HTR-8/SVneo (cell line): Measurements from ENCODE around the gene NDEL1.
"Not testable (repeated sequence)": the region's sequence is repeated elsewhere in the genome, so short reads cannot be mapped to it uniquely, and the experiment has no call there.

Experiments
- DNase-seq: peaks from one replicate; pipeline ENCODE4 v3.0.0; 2011; ENCODE audit warnings: low spot score, mixed read lengths; ENCODE audit not compliant: insufficient read length
- FAIRE-seq: peaks from 2 replicates; lab custom pipeline; 2011; peaks lifted over from hg19 to GRCh38; lab: Jason Lieb, UNC

NDEL1 gene, protein sequence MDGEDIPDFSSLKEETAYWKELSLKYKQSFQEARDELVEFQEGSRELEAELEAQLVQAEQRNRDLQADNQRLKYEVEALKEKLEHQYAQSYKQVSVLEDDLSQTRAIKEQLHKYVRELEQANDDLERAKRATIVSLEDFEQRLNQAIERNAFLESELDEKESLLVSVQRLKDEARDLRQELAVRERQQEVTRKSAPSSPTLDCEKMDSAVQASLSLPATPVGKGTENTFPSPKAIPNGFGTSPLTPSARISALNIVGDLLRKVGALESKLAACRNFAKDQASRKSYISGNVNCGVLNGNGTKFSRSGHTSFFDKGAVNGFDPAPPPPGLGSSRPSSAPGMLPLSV

DNA sequence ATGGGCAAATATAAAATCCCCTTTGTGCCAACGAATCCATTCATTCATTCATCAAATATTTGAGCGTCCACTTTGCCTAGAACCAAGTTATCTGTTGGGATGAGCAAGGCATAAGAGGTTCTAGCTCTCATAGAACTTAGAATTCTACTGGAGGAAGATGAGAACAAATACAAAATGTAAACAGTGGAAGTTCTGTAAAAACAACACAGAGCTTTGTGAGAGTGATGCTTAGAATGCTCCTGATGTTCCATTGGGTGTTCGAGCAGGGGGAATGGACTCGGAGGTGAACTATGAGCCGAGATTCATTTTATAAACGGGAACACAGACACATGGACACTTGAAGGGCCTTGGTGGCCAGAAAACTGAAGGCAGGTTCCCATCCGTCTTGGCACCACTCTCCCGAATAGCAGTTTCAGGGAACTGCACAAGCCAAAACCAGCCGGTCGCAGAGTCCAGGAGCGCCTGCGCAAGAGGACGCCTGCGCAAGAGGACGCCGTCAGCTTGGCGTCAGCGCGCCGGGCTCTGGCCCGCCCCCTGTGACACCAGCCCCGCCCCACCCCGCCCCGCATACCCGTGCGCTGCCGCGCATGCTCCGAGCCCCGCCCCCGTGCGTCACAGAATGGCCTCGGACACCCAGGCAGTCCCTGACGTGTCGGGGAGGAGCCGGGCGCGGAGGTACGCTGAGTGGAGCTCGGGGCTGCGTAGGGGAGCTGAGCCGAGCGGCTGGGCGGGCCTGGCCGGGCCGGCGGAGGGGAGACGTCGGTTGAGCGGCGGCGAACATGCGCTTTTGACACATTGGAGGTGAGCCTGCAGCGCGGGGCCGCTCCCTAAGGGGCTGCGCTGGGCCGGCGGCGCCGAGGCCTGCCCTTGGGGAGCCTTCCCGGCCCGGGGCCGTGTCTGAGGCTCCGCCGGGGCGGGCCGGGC, at the start of gene NDEL1:
Gene NDEL1 (plus strand): TSS at position 640 of the 924 bp plus-strand sequence. CDS start 8,388 bp downstream, outside the sequence.
- peak; percentile 96 for FAIRE-seq
- DNase-seq: peak; percentile 100

- DNase-seq: no peak
- FAIRE-seq: no peak
These were observed 48.8 kb upstream of the NDEL1 start for GRCh38 chr17:8386841-8387240.

- FAIRE-seq (no peak), DNase-seq (no peak)
These were observed 47.6 kb upstream of the NDEL1 start for GRCh38 chr17:8387914-8388651.

GRCh38 chr17:8391711-8392110, 44.0 kb upstream of the NDEL1 start:
- peak; percentile 38 for DNase-seq
- peak; percentile 83 for FAIRE-seq

DNA sequence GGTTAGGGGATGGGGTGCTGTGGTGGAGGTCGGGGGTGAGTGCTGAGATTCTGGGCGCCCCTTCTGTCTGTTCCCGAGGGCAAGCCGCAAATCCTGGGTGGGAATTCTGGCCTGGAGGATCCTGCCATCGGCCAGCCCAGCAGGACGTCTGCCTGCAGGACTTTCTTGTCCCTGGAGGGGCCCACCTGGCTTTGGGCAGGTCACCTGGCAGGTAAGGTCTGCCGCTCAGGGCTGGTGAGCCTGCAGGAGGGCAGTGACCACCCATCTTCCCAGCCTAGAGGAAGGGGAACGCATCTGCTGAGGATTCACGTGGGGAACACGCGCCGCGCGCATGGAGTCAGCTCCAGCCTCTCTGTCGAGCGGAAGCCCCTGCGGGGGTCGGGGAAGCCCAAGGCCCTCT, 43.4 kb upstream of the NDEL1 start:
- FAIRE-seq (no peak), DNase-seq (no peak)

DNA sequence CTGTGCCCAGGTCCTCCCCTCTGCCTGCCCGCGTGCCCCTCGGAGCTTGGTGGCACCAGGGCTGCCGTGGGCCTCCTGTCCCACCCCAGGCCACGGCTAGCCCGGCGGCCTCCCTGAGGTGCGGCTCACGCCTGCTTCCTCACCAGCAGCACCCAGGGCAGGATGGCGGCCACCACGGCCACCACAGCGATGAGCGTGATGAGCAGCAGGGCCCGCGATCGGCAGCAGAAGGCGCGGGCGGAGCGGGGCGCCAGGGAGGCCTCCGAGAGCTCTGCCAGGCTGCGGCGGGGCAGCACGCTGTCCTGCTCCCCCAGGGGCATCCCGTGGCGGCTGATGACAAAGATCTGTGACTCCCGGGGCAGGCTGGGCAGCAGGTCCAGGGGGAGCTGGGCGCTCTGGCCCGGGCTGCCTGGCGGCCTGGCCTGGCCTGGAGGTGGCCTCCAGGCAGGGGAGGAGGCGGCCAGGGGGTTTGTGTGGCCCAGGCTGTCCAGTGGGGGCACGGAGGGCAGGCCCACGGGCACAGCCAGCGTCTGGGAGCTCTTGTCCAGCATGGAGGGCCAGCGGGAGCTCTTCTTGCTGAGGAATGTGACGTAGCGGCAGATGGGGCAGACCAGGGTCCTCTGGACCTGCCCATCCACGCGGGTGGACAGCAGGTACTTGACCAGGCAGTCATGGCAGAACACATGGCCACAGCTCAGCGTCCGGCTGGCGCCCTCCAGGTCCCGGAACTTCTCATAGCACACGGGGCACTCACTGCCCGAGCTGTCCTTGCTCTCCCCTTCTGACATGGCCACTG, 42.8 kb upstream of the NDEL1 start:
- DNase-seq (no peak), FAIRE-seq (no peak)

- DNase-seq: no peak
- peak; percentile 40 for FAIRE-seq
These were observed 42.0 kb upstream of the NDEL1 start for GRCh38 chr17:8393470-8394231.

DNA sequence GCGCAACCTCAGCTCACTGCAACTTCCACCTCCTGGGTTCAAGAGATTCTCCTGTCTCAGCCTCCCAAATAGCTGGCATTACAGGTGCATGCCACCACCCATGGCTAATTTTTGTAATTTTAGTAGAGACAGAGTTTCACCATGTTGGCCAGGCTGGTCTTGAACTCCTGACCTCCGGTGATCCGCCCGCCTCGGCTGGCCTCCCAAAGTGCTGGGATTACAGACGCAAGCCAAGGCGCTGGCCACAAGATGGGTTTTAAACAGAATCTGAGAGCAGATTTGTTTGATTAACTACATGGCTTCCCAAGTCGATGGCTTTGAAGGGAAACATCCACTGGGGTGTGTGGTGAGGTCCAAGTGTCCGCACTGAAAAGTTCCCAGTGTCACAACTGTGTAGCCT, 41.2 kb upstream of the NDEL1 start:
- not testable (repeated sequence) for DNase-seq, FAIRE-seq

DNA sequence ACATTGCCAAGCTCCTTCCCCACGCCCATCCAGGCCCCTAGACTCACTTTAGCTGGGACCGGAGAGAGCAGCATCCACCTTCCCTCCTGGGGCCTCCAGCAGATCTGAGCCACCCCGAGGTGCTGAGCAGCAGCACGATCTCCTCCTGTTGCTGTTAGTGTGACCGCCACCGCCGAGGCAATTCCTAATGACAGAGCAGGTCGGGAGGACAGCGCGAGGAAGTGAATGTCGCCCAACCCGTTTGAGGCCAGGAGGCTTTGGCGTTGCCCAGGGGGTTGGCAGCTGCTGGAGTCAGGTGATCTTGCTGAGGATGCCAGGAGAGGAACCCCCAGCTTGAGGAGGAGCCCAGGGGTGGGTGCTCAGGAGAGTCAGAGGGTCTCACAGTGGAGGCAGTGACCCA, 38.0 kb upstream of the NDEL1 start, which contains the start of gene RNF222:
Gene RNF222 (minus strand): TSS at position 192 of the 400 bp plus-strand sequence. CDS start 4,366 bp downstream, outside the sequence.
- DNase-seq (no peak), FAIRE-seq (no peak)

DNA sequence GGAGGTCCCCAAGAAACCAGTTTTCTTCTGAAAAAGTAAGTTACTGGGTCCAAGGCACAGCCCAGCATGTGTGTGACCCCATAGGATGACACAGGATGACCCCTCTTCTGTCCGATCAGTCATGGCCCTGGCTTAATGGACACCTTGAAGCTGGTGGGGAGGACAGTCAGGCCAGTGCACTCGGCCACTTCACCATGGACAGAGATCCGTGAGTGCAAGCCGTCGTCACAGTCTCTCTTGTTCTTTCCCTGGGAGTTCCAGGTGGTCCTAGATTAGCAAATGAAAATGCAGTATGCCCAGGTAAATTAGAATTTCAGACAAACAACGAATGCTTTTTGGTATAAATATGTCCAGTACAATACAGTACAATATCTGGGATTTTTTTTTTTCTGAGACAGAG, 36.7 kb upstream of the NDEL1 start:
- no peak for DNase-seq
- FAIRE-seq: no peak

DNA sequence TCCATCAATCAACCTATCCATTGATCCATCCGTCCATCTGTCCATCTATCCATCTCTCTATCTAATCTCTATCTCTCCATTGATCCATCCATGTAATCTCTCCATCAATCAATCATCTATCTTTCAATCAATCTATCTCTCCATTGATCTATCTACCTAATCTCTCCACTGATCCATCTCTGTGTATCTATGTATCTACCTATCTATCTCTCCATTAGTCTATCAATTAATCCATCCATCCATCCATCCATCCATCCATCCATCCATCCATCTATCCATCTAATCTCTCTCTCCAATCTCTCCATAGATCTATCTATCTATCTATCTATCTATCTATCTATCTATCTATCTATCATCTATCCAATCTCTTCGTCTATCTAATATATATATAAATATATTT, 34.6 kb upstream of the NDEL1 start:
- DNase-seq (no peak), FAIRE-seq (no peak)

- no peak for DNase-seq
- peak; percentile 49 for FAIRE-seq
These were observed 32.7 kb upstream of the NDEL1 start for GRCh38 chr17:8402921-8403536.

GRCh38 chr17:8405499-8406016, 30.1 kb upstream of the NDEL1 start:
- DNase-seq: no peak

GRCh38 chr17:8406174-8406573, 29.5 kb upstream of the NDEL1 start:
- no peak for DNase-seq
- FAIRE-seq: no peak

More at GRCh38 chr17:8405499-8406016, 30.1 kb upstream of the NDEL1 start:
- no peak for FAIRE-seq

GRCh38 chr17:8408371-8408770, 27.3 kb upstream of the NDEL1 start:
- DNase-seq (no peak), FAIRE-seq (no peak)

- peak; percentile 93 for FAIRE-seq
- peak; percentile 85 for DNase-seq
These were observed 25.5 kb upstream of the NDEL1 start for GRCh38 chr17:8409966-8410882.

GRCh38 chr17:8410883-8411238, 24.8 kb upstream of the NDEL1 start:
- no peak for DNase-seq
- no peak for FAIRE-seq
